Measurements from ENCODE around the gene RNF146.
A peak's percentile ranks its signal among the peaks of the same experiment; 100 is the strongest.
"Not testable (repeated sequence)": the region's sequence is repeated elsewhere in the genome, so short reads cannot be mapped to it uniquely, and the experiment has no call there.

The RNF146 gene

GRCh38 chr6:127289934-127290333 lies 23.3 kb downstream of the RNF146 start:
- no peak for DNase-seq

- DNase-seq = no peak
Measured at GRCh38 chr6:127290391-127291265, 24.0 kb downstream of the RNF146 start.

- no peak for DNase-seq
Measured at GRCh38 chr6:127291495-127291894, 24.8 kb downstream of the RNF146 start.

GRCh38 chr6:127297502-127298070 lies 30.9 kb downstream of the RNF146 start:
- DNase-seq = no peak

- DNase-seq = no peak
Measured at GRCh38 chr6:127298475-127298874, 31.8 kb downstream of the RNF146 start.

- DNase-seq = no peak
Measured at GRCh38 chr6:127299522-127300240, 33.0 kb downstream of the RNF146 start.

- DNase-seq = peak in 1 of 2 experiments; percentile 12
Measured at GRCh38 chr6:127300411-127300810, 33.7 kb downstream of the RNF146 start.

- DNase-seq = peak in 1 of 2 experiments; percentile 3
Measured at GRCh38 chr6:127301199-127301700, 34.6 kb downstream of the RNF146 start.

- DNase-seq = peak; percentile 11 to 40
Measured at GRCh38 chr6:127302728-127303660, 36.3 kb downstream of the RNF146 start.

GRCh38 chr6:127303917-127304316 lies 37.3 kb downstream of the RNF146 start:
- no peak for DNase-seq

- no peak for DNase-seq
Measured at GRCh38 chr6:127305741-127306140, 39.1 kb downstream of the RNF146 start.

- DNase-seq = no peak
Measured at GRCh38 chr6:127317388-127318128, 50.9 kb downstream of the RNF146 start.

GRCh38 chr6:127319686-127320085 lies 53.0 kb downstream of the RNF146 start:
- no peak for DNase-seq

GRCh38 chr6:127328043-127328609 lies 61.5 kb downstream of the RNF146 start:
- no peak for DNase-seq

GRCh38 chr6:127331256-127331655 lies 64.6 kb downstream of the RNF146 start:
- DNase-seq = not testable (repeated sequence)

- DNase-seq = no peak
Measured at GRCh38 chr6:127332383-127332961, 65.8 kb downstream of the RNF146 start.

Measured in NCI-H446 (cell line).